ENCODE data around the gene BTC.
"Not testable (repeated sequence)": the region's sequence is repeated elsewhere in the genome, so short reads cannot be mapped to it uniquely, and the experiment has no call there.

The BTC gene

GRCh38 chr4:74755486-74755885 lies 38.8 kb downstream of the BTC start:
- no peak for ATAC-seq

DNA sequence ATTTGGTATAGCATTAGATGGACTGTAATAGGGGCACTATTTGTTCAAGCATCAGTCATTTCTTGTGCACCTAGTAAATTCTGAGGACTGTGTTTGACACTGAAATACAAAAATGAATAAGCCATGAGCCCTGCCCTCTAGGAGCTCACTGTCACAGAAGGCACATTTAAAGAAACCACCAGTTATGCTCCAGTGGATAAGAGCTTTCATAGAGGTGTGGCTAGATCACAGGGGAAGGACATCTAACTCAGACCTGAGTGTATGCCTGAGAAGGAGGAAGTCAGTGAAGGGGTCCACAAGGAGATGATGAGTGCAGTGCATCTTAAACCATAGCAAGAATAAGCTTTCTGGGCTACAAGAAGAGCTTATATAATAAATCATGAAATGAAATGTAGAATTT lies 40.1 kb downstream of the BTC start:
- ATAC-seq, result no peak

- ATAC-seq, result no peak
Observed at GRCh38 chr4:74752798-74753197, 41.5 kb downstream of the BTC start.

GRCh38 chr4:74751856-74752255 lies 42.5 kb downstream of the BTC start:
- no peak for ATAC-seq

GRCh38 chr4:74751247-74751646 lies 43.1 kb downstream of the BTC start:
- no peak for ATAC-seq

- no peak for ATAC-seq
Observed at GRCh38 chr4:74742185-74742584, 52.1 kb downstream of the BTC start.

DNA sequence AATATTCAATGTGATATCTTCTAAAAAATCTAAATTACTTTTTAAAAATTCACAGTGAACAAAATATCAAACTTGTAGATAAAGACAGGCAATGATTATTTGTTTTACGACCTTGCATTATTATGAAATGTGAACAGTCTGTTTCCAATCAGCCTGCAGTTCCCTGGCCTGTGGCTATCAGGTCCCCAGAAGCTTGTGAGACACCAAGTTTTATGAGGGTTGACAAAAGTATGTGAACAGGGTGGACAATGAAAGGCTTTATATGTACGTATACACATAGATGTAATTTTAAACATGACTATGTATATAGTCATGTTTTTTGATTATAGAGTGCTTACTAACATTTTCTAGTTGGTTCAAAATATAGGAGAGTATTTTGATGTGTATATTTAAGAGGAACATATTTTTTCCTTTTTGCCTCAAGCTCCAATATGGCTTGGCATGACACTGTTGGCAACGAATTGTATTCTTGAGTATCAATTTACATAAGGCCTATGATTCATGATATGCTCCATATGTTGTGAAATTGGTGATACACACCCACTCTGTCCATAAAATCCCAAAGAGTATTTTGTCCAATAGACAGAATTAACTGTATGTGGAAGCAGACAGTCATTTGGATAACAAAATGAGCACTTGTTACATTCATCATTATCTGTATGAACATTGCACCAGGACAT lies 55.7 kb downstream of the BTC start:
- no peak for ATAC-seq

DNA sequence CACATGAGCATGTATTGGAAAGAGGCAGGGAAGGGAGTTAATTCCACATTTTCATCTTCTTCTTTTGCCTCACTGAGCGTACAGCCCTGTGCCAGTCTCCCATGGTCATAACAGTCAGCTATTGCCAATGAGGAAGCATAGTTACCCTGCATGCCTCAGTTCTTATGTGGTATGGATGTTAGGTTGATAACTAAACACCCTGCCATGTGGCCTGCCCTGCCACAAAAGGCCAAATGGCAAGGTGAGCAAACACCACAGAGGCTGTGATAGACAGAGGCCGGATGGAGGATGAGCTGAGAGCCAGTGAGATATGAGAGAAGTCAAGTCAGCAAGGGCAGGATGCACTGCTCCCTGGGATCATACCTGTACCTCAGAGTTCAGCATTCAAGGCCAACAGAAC lies 59.3 kb downstream of the BTC start:
- ATAC-seq, result no peak

GRCh38 chr4:74733756-74734155 lies 60.6 kb downstream of the BTC start:
- no peak for ATAC-seq

DNA sequence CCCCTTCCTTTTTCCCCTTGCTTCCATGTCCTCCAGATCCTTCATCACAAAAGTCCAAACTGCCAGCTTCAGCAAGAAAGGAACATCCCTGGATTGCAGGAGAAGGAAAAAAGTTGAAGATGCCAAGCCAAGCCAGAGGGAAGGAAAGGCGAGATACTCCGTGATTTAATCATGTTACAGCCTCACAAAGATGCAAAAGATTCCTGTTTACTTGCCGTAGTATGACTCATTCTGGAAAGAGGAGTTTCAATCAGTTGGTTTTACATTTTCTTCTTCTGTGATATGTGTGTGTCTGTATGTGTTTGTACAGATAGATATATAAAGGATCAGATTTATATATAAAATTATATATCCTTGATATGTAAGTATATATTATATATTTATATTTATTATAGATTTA lies 69.3 kb downstream of the BTC start:
- ATAC-seq, result no peak

- ATAC-seq, result no peak
Observed at GRCh38 chr4:74716436-74716765, 77.9 kb downstream of the BTC start.

GRCh38 chr4:74715706-74716435 lies 78.5 kb downstream of the BTC start:
- ATAC-seq, result no peak

- no peak for ATAC-seq
Observed at GRCh38 chr4:74714611-74715130, 79.7 kb downstream of the BTC start.

DNA sequence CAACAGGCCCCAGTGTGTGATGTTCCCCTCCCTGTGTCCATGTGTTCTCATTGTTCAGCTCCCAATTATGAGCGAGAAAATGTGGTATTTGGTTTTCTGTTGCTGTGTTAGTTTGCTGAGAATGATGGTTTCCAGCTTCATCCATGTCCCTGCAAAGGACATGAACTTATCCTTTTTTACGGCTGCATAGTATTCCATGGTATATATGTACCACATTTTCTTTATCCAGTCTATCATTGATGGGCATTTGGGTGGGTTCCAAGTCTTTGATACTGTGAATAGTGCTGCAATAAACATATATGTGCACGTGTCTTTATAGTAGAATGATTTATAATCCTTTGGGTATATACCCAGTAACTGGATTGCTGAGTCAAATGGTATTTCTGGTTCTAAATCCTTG lies 86.2 kb downstream of the BTC start:
- ATAC-seq, result not testable (repeated sequence)
